Measurements from ENCODE around the gene CBR3. TPM values are rescaled to one million over a fixed set of nuclear protein-coding genes. Genes with fewer than 3 reads are reported as not detected.
"Not testable (repeated sequence)": the region's sequence is repeated elsewhere in the genome, so short reads cannot be mapped to it uniquely, and the experiment has no call there.

CBR3 gene
- polyA plus RNA-seq, 1 of the 3 experiments (the other 2 are of a cell fraction) = 6.7 TPM

DNA sequence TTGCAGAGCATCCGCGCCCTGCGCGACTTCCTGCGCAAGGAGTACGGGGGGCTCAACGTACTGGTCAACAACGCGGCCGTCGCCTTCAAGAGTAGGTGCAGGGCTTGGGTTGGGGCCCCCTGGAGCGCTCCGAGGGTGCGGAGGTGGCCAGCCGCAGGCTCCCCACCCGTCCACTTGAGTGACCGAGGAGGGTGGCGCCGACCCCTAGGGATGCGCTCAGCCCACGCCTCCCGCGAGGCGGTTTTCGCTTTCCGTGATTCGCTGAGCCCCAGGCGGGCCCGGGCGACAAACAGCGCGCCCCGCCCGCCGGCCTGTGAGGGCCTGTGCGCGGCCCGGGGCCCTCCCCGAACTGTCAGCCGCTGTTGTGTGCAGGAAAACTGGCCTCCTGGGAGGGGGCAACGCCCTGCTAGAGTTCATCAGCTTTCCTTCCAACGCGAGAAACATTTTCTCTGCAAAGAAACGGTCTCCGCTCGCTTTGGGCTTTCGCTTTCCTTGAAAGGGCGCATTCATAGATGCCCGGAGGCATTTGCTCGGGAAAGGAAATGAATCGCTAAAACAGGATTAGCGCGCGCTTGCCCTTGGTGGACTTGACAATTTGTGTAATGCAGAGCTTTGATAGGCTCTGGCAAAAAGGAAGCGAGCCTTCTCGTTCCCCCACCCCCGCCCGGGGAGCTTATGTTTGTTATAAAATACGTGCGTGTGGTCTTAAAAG is 668 bp downstream of the CBR3 start:
- no peaks in the 10 kb centered on the region for H3K9me3 ChIP-seq
- peak overlapping the region; percentile 59 to 65 for H3K4me3 ChIP-seq (ENCODE audit: low read depth in 2 of 2, low read length in 1 of 2)
- peak overlapping the region; percentile 79 for H2AFZ ChIP-seq (ENCODE audit: low read depth)
- peak overlapping the region; percentile 63 for H3K9ac ChIP-seq
- H3K4me1 ChIP-seq (ENCODE audit: control insufficient read depth in 1 of 2, insufficient read depth in 2 of 2, low read depth in 1 of 2, low read length in 1 of 2) = peaks cover 0 to 7% of the 10 kb centered on the region in 2 experiments; a peak in 1 of 4 replicates
- H3K27me3 ChIP-seq (ENCODE audit: insufficient read depth) = no peaks in the 10 kb centered on the region
- H3F3A ChIP-seq (replicated peaks; ENCODE audit: insufficient read depth) = peaks cover 12% of the 10 kb centered on the region
- no peaks in the 10 kb centered on the region for H3K36me3 ChIP-seq (replicated peaks in 1 of 2; ENCODE audit: control insufficient read depth in 1 of 2, insufficient read depth in 2 of 2, low read length in 1 of 2)
- CTCF ChIA-PET = interaction anchor here (1.5 to 6.5 kb wide), 3 partner anchors 10 to 198 kb away, joined by 3 to 38 read pairs (median 3); no protein-coding TSS in a partner anchor
- no peaks in the 10 kb centered on the region for H4K20me1 ChIP-seq (ENCODE audit: insufficient read depth)
- DNase-seq = peak; percentile 81
- no peaks in the 10 kb centered on the region for H3K9me2 ChIP-seq
- peak overlapping the region in 1 of 2 experiments; percentile 57; a peak in 2 of 4 replicates for H3K27ac ChIP-seq (ENCODE audit: low read depth in 2 of 2, low read length in 1 of 2)
- peaks cover 16% of the 10 kb centered on the region; the same call in 1 of the 2 replicates for H3K79me2 ChIP-seq (ENCODE audit: insufficient read depth)
- TF ChIP-seq, protein P1, sequence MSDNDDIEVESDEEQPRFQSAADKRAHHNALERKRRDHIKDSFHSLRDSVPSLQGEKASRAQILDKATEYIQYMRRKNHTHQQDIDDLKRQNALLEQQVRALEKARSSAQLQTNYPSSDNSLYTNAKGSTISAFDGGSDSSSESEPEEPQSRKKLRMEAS (IDR thresholded peaks at IDR 0.05; ENCODE audit: low read depth) = peak; percentile 17; the same call in 1 of the 2 replicates
- no peak for TF ChIP-seq TCF12 (IDR thresholded peaks at IDR 0.05)
- TF ChIP-seq GABPA (IDR thresholded peaks at IDR 0.05; ENCODE audit: low read depth) = 0 out of 2 replicates have a peak, but pooled peaks have one; percentile 34
- TF ChIP-seq EZH2phosphoT487 (IDR thresholded peaks at IDR 0.05; ENCODE audit: borderline replicate concordance, low read depth) = no peak
- no peak for TF ChIP-seq NFIC (IDR thresholded peaks at IDR 0.05; ENCODE audit: borderline replicate concordance)
- TF ChIP-seq RCOR1 (IDR thresholded peaks at IDR 0.05; ENCODE audit: low read length) = no peak
- TF ChIP-seq, protein P2, sequence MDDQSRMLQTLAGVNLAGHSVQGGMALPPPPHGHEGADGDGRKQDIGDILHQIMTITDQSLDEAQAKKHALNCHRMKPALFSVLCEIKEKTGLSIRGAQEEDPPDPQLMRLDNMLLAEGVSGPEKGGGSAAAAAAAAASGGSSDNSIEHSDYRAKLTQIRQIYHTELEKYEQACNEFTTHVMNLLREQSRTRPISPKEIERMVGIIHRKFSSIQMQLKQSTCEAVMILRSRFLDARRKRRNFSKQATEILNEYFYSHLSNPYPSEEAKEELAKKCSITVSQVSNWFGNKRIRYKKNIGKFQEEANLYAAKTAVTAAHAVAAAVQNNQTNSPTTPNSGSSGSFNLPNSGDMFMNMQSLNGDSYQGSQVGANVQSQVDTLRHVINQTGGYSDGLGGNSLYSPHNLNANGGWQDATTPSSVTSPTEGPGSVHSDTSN (IDR thresholded peaks at IDR 0.05) = 0 out of 2 replicates have a peak, but pooled peaks have one; percentile 10
- TF ChIP-seq POLR2AphosphoS5 (IDR thresholded peaks at IDR 0.05; ENCODE audit: low read depth, low read length) = 0 out of 2 replicates have a peak, but pooled peaks have one; percentile 12
- TF ChIP-seq USF2 (IDR thresholded peaks at IDR 0.05; ENCODE audit: borderline replicate concordance, low read depth, low read length) = no peak
- TF ChIP-seq TEAD4 (IDR thresholded peaks at IDR 0.05; ENCODE audit: borderline replicate concordance, insufficient read depth) = no peak
- no peak for TF ChIP-seq MEF2A (IDR thresholded peaks at IDR 0.05; ENCODE audit: borderline replicate concordance, low read depth)
- peak overlapping the region; percentile 85 for H3K4me2 ChIP-seq
- POLR2A ChIA-PET = interaction anchor here (0.6 kb wide), 1 partner anchor 251 kb away, joined by 3 read pairs; no protein-coding TSS in a partner anchor
- 7% methylated on average over 17 of the region's 60 CpGs for WGBS (ENCODE audit: low lambda C conversion rate)

DNA sequence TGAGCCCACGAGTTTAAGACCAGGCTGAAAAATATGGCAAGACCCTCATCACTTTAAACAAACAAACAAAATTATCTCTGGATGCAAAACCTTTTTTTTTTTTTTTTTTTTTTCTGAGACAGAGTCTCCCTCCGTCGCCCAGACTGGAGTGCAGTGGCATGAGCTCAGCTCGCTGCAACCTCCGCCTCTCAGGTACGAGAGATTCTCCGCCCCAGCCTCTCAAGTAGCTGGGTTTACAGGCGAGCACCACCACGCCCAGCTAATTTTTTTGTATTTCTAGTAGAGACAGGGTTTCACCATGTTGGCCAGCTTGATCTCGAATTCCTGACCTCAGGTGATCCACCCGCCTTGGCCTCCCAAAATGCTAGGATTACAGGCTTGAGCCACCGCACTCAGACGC is 4.9 kb downstream of the CBR3 start:
- 89% methylated on average over 13 of the region's 13 CpGs for WGBS (ENCODE audit: low lambda C conversion rate)
- H2AFZ ChIP-seq (ENCODE audit: low read depth); H3K9ac ChIP-seq; H3K9me2 ChIP-seq; DNase-seq; POLR2A ChIA-PET; H3K27ac ChIP-seq (ENCODE audit: low read depth in 2 of 2, low read length in 1 of 2); H3K36me3 ChIP-seq (replicated peaks in 1 of 2; ENCODE audit: control insufficient read depth in 1 of 2, insufficient read depth in 2 of 2, low read length in 1 of 2); H3K4me2 ChIP-seq; H3K27me3 ChIP-seq (ENCODE audit: insufficient read depth); H4K20me1 ChIP-seq (ENCODE audit: insufficient read depth); H3K4me1 ChIP-seq (ENCODE audit: control insufficient read depth in 1 of 2, insufficient read depth in 2 of 2, low read depth in 1 of 2, low read length in 1 of 2); H3F3A ChIP-seq (replicated peaks; ENCODE audit: insufficient read depth); H3K4me3 ChIP-seq (ENCODE audit: low read depth in 2 of 2, low read length in 1 of 2); H3K9me3 ChIP-seq: not testable (repeated sequence)
- CTCF ChIA-PET = interaction anchor here (1.3 to 6.9 kb wide), 5 partner anchors 11 to 181 kb away, joined by 3 to 41 read pairs (median 9); partner anchors contain the start of gene MORC3
- peaks cover 11% of the 10 kb centered on the region; the same call in 1 of the 2 replicates for H3K79me2 ChIP-seq (ENCODE audit: insufficient read depth)

Data from SK-N-SH (cell line).